ENCODE data around the gene AP1B1. TPM values are rescaled to one million over a fixed set of nuclear protein-coding genes. Genes with fewer than 3 reads are reported as not detected.

AP1B1 gene
- total and polyA plus RNA-seq, 2 of the 13 experiments (the other 11 are each of a cell fraction or from before 2014, with no cell fraction given) = 26.6 to 29.7 TPM

GRCh38 chr22:29370537-29370936 is 17.8 kb downstream of the AP1B1 start (continued):
- no peak for TF ChIP-seq ZNF24 (IDR thresholded peaks at IDR 0.05)

- no peaks in the 10 kb centered on the region for H3K27me3 ChIP-seq (ENCODE audit: control insufficient read depth in 1 of 2, insufficient read depth in 2 of 2, low read length in 2 of 2)
- no peaks in the 10 kb centered on the region for H4K20me1 ChIP-seq (ENCODE audit: insufficient read depth, low read length)
- no TSS peak for BruUV-seq (replicated peaks)
- H3K4me3 ChIP-seq (replicated peaks in 1 of 3; ENCODE audit: insufficient read depth in 1 of 3, low read depth in 2 of 3, low read length in 3 of 3) = no peak overlapping the region
- peaks cover 0 to 6% of the 10 kb centered on the region in 2 experiments; a peak in 1 of 5 replicates for H3K36me3 ChIP-seq (replicated peaks in 1 of 2; ENCODE audit: control insufficient read depth in 1 of 2, insufficient read depth in 2 of 2, low read length in 2 of 2)
- ChIA-PET CTCF (ENCODE audit: low intra/inter-chr PET ratio, low total read pairs) (no interaction called here), POLR2A (no interaction called here)
- no peaks in the 10 kb centered on the region for H3K4me1 ChIP-seq (ENCODE audit: insufficient read depth, low read length)
- H3K27ac ChIP-seq (ENCODE audit: extremely low read length, insufficient read depth, low read length) = no peak overlapping the region
- peaks cover 2% of the 10 kb centered on the region for H3K79me2 ChIP-seq (ENCODE audit: insufficient read depth, low read length)
- no peaks in the 10 kb centered on the region for H3K9me3 ChIP-seq (ENCODE audit: low read length)
- TF ChIP-seq FOSL2 (CRISPR knock-in tag; IDR thresholded peaks at IDR 0.05) (peak; percentile 54; the same call in 1 of the 2 replicates), ZBTB33 (CRISPR knock-in tag; IDR thresholded peaks at IDR 0.05) (peak; percentile 48), MAZ (IDR thresholded peaks at IDR 0.05; ENCODE audit: borderline replicate concordance, low read depth, low read length) (no peak), MAZ (CRISPR knock-in tag; IDR thresholded peaks at IDR 0.05; ENCODE audit: low read depth) (no peak)
- DNase-seq (ENCODE audit: low spot score) (no peak), ATAC-seq (no peak; the same call in 2 of the 3 replicates), FAIRE-seq (no peak)
- 63% methylated on average over 6 of the region's 9 CpGs for WGBS (ENCODE audit: low lambda C conversion rate)
- no peak overlapping the region for H3K9ac ChIP-seq (ENCODE audit: insufficient read depth, low read depth, low read length)
- no peak overlapping the region for H2AFZ ChIP-seq (ENCODE audit: low read length)
- H3K4me2 ChIP-seq (ENCODE audit: low read depth, low read length) = no peak overlapping the region
- in situ Hi-C loops (cut with HindIII; ENCODE audit: extremely low pct_ligation_motif_present, low pct_unique_long_range_greater_than_20kb) = no loop called here
- intact Hi-C loops (cut with micrococcal nuclease; ENCODE audit: unreplicated experiment) = no loop called here
Observed at GRCh38 chr22:29369460-29369859, 18.9 kb downstream of the AP1B1 start.

All from HepG2 (cell line).